22Rv1 (cell line): ENCODE measurements around the gene INPP5D.
A peak's percentile ranks its signal among the peaks of the same experiment; 100 is the strongest.

Experiments used
- H3K27ac ChIP-seq: fragments of 450-650 bp; 2 replicates; pipeline ENCODE4 v1.5.1; 2017
- ZFX ChIP-seq: fragments of 450-650 bp; IDR thresholded peaks from 2 replicates; pipeline ENCODE4 v1.6.1; 2017; ENCODE audit warnings: antibody characterized with exemption, borderline replicate concordance
- TF ChIP-seq, protein P1 (sequence below): fragments of 450-650 bp; IDR thresholded peaks from 2 replicates; pipeline ENCODE4 v1.5.1; 2017; ENCODE audit warnings: mild to moderate bottlenecking

INPP5D gene

DNA sequence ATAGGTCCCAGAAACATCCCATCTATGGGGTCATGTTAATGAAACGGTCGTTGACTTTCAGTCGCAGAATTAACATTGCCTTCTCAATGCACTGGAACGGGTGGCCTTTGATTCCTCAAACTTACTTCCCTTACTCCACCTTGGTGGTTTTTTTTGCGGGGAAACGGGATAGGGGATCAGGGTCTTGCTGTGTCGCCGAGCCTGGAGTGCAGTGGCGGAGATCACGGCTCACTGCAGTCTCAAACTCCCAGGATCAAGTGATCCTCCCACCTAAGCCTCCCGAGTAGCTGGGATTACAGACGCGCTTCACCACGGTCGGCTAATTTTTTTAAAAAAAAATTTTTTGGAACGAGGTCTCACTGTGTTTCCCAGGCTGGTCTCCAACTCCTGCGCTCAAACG lies 192.1 kb downstream of the INPP5D start:
- no peak for TF ChIP-seq ZFX
- TF ChIP-seq, protein P1, sequence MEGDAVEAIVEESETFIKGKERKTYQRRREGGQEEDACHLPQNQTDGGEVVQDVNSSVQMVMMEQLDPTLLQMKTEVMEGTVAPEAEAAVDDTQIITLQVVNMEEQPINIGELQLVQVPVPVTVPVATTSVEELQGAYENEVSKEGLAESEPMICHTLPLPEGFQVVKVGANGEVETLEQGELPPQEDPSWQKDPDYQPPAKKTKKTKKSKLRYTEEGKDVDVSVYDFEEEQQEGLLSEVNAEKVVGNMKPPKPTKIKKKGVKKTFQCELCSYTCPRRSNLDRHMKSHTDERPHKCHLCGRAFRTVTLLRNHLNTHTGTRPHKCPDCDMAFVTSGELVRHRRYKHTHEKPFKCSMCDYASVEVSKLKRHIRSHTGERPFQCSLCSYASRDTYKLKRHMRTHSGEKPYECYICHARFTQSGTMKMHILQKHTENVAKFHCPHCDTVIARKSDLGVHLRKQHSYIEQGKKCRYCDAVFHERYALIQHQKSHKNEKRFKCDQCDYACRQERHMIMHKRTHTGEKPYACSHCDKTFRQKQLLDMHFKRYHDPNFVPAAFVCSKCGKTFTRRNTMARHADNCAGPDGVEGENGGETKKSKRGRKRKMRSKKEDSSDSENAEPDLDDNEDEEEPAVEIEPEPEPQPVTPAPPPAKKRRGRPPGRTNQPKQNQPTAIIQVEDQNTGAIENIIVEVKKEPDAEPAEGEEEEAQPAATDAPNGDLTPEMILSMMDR, result no peak
- peak overlapping the region; percentile 84 for H3K27ac ChIP-seq

DNA sequence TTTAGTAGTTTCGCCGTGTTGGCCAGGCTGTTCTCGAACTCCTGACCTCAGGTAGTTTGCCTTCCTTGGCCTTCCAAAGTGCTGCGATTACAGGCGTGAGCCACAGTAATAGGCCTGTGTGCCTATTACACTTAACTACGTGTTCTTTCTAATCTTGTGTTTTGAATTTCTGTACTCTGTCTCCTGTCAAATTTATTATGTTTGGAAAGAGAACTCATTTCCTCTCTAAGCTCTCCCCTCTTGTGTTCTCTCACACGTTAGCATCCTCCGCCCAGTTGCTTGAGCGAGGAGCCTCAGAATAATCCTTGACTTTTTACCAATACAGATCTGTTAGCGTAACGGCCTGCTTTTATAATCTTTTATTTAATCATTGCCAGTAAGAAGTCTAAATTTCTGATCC lies 195.0 kb downstream of the INPP5D start:
- no peak overlapping the region for H3K27ac ChIP-seq
- TF ChIP-seq, protein P1, result no peak
- TF ChIP-seq ZFX, result no peak

DNA sequence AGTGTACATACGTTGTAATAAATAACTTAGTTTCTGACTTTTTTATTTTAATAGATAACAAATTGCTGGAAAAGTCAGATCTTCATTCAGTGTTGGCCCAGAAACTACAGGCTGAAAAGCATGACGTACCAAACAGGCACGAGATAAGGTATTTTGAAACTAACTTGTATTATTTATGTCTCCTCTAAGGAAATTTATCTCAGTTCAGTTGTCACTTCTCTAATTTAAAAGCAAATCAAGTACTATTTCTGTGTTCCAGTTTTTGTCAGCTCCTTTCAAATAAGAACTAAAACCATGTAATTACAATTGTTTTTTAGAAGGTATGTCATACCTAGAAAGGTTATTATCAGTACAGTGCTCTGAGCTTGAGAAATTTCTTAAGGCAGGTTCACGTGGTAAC lies 195.9 kb downstream of the INPP5D start:
- TF ChIP-seq, protein P1, result no peak
- no peak for TF ChIP-seq ZFX
- H3K27ac ChIP-seq, result no peak overlapping the region
